Measurements from ENCODE around the gene SH3TC2. TPM values are rescaled to one million over a fixed set of nuclear protein-coding genes. Genes with fewer than 3 reads are reported as not detected.

SH3TC2 gene
- total and polyA plus RNA-seq, 3 donors from 2014 or later, result 32.4 to 136 (median 130) TPM

- intact Hi-C loops (cut with DNase I; ENCODE audit: low total_unique reads), result no loop called here
- WGBS, 2 donors, result 70 to 81% methylated on average over 3 of the region's 3 CpGs
- H3K9me3 ChIP-seq, result no peaks in the 10 kb centered on the region
- H3K4me3 ChIP-seq, result no peak overlapping the region
- TF ChIP-seq POLR2A (IDR thresholded peaks at IDR 0.05) (no peak), CTCF (IDR thresholded peaks at IDR 0.05) (no peak)
- no peaks in the 10 kb centered on the region for H3K27me3 ChIP-seq
- no peaks in the 10 kb centered on the region for H3K4me1 ChIP-seq
- no peak overlapping the region for H3K27ac ChIP-seq
- DNase-seq, result no peak
- H3K36me3 ChIP-seq (ENCODE audit: low read depth, missing control alignments), result no peaks in the 10 kb centered on the region
These were observed 100.7 kb downstream of the SH3TC2 start for GRCh38 chr5:148962200-148962550.

- no peak for TF ChIP-seq POLR2A (IDR thresholded peaks at IDR 0.05)
- no peak for TF ChIP-seq CTCF (IDR thresholded peaks at IDR 0.05)
- no peaks in the 10 kb centered on the region for H3K36me3 ChIP-seq (ENCODE audit: low read depth, missing control alignments)
- no peak overlapping the region for H3K27ac ChIP-seq
- intact Hi-C loops (cut with DNase I; ENCODE audit: low total_unique reads), result no loop called here
- 72 to 73% methylated on average over 7 to 8 of the region's 8 CpGs for WGBS, 2 donors
- DNase-seq, result no peak
- H3K4me1 ChIP-seq, result no peaks in the 10 kb centered on the region
- no peak overlapping the region for H3K4me3 ChIP-seq
- H3K9me3 ChIP-seq, result no peaks in the 10 kb centered on the region
- no peaks in the 10 kb centered on the region for H3K27me3 ChIP-seq
These were observed 101.3 kb downstream of the SH3TC2 start for GRCh38 chr5:148961261-148962199.

- Histone ChIP-seq H3K36me3 (ENCODE audit: low read depth, missing control alignments) (no peaks in the 10 kb centered on the region), H3K4me1 (no peaks in the 10 kb centered on the region), H3K9me3 (no peaks in the 10 kb centered on the region), H3K4me3 (no peak overlapping the region), H3K27ac (no peak overlapping the region), H3K27me3 (no peaks in the 10 kb centered on the region)
- intact Hi-C loops (cut with DNase I; ENCODE audit: low total_unique reads), result no loop called here
- no peak for DNase-seq
- WGBS, 2 donors, result 88 to 92% methylated on average over 6 of the region's 6 CpGs
- no peak for TF ChIP-seq CTCF (IDR thresholded peaks at IDR 0.05)
- TF ChIP-seq POLR2A (IDR thresholded peaks at IDR 0.05), result no peak
These were observed 102.6 kb downstream of the SH3TC2 start for GRCh38 chr5:148960070-148960769.

GRCh38 chr5:148957591-148958202 lies 105.2 kb downstream of the SH3TC2 start:
- Histone ChIP-seq H3K27me3 (no peaks in the 10 kb centered on the region), H3K9me3 (no peaks in the 10 kb centered on the region), H3K27ac (no peak overlapping the region), H3K4me3 (no peak overlapping the region), H3K36me3 (ENCODE audit: low read depth, missing control alignments) (no peaks in the 10 kb centered on the region), H3K4me1 (no peaks in the 10 kb centered on the region)
- peak; percentile 51 for DNase-seq
- intact Hi-C loops (cut with DNase I; ENCODE audit: low total_unique reads), result no loop called here
- TF ChIP-seq POLR2A (IDR thresholded peaks at IDR 0.05), result no peak
- peak in 2 of 3 experiments; percentile 21 to 66 for TF ChIP-seq CTCF (IDR thresholded peaks at IDR 0.05)
- 43 to 46% methylated on average over 3 of the region's 3 CpGs for WGBS, 2 donors

All from testis (tissue), 3 donors.